ENCODE measurements around the gene ZBTB7B.

The ZBTB7B gene

DNA sequence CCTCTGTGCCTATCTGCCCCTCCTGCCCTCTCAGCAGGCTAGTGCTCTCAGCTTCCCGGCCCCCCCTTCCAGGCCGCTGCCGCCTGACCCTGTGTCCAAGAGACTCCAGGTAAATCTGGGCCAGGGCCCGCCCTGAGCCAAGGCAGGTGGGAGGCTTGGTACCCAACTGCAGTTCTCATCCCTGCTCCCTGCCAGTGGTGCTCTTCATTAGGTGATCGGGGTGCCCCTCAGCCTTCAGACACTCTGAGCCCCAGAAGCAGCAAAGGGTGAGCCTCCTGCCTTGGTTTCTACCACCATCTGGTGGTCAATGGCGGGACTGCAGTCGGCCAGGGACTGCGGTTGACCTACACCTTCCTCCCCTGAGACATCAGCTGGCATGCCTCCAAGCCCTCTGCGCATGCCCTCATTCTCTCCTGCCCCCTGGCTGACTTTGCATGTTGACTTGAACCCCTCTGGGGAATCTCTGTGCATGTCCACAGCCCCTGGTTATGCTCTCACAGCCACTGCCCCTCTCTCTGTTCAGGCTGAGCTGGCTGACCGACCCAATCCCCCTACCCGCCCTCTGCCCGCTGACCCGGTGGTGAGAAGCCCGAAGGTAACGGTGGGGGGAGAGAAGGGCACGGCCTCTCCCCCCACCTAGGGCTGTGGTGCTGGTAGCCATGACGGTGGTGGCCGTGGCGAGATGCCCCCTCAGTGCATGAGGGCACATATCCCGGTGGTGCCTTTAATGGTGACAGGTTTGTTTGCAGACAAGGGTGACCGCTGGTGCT lies 59.0 kb downstream of the ZBTB7B start:
- peak; percentile 81 for DNase-seq (ENCODE audit: low spot score)

DNA sequence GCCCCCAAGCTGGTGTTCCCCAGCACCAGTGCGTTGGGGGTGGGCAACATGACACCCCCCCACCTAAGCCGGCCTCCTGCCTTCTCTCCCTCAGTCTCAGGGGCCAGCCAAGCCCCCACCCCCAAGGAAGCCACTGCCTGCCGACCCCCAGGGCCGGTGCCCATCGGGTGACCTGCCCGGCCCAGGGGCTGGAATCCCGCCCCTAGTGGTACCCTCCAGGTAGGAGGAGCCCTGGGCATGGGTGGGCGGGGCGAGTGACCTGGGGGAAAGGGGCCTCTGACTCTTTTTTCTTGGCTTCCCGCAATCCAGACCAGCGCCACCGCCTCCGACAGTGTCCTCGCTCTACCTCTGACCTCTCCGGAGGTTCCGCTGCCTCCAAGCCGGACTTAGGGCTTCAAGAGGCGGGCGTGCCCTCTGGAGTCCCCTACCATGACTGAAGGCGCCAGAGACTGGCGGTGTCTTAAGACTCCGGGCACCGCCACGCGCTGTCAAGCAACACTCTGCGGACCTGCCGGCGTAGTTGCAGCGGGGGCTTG lies 59.6 kb downstream of the ZBTB7B start:
- DNase-seq (ENCODE audit: low spot score) = no peak

DNA sequence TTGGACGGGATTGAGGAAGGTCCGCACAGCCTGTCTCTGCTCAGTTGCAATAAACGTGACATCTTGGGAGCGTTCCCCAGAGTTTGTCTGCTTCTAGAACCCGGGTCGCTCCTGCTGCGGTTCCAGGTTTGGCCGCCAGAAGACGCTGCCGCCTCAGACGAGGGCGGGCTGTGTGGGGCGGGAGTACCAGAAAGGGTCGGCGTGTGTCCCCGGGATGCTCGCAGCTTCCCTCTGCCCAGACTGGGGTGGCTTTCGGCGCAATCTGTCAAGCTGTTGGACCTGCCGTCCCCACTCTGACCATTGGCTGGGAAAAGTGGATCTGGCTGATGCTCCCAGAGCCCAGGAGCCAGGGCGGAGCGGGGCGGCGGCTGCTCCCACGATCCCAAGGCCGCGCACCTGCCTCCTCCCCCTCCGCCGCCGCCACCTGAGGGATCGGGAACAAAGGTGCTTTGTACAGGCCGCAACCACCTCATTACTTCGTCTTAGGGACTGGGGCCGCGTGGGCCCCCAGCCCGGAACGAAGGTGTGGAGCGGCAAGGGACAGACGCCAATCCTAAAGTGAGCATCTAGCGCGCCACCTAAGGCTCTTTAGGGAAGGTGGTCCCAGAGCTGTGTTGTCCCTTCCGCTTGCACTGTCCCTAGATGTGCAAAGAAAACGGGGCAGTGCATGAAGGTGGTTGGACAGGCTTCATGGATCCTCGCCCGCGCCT lies 60.3 kb downstream of the ZBTB7B start:
- no peak for DNase-seq (ENCODE audit: low spot score)

DNA sequence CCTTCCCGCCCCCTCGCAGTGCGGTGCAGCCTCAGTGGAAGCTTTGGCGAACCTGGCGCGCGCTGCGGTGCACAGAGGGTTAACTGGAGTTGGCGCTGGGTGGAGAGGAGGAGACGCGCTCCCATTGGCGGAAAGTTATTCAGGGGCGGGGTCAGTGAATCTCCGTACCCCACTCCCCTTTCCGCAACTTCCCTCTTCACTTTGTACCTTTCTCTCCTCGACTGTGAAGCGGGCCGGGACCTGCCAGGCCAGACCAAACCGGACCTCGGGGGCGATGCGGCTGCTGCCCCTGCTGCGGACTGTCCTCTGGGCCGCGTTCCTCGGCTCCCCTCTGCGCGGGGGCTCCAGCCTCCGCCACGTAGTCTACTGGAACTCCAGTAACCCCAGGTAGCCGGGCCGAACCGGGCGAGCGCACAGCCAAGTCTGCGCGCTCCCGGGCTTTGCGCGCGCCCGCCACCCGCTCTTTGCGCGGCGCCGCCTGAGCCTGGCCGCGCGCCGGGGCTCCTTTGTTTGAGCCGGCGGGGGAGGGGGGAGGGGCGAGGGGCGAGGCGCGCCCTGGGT lies 61.0 kb downstream of the ZBTB7B start, which contains the start of gene EFNA4:
TSS of gene EFNA4 (plus strand) at position 191 of the 561 bp plus-strand sequence. CDS start at position 275, 84 bp downstream.
- peak; percentile 84 for DNase-seq (ENCODE audit: low spot score)

DNA sequence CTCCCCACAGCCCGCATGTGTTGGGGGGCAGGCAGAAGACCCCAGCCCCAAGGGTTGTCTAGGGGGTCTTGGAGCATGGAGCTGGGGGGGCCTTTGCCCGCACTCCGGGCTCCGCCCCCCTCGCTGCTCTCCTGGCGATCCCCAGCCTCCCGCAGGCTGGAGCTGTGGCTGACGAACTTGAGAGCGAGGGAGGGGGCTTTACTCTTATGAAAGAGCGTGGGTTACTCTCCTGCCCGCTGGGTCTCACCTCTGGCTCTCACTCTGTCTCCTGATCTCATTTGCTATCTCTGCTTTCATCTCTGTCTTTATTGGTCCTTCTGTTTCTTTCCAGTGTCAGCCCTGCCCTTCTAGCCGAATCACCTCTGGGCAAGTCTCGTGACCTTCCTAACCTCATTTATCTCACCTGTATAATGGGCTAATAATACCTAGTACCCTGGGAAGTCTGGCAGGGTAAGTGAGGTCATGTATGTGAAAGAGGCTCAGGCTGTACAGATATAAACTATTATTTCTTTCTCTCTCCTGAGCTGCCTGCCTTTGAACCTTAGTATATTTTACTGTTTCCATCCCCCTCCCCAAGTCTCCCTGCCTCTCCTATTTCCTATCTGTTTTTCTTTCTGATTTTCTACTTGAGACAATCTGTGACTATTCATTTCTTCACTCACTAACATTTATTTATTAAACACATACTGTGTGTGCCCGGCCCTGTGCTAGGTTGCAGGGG lies 61.7 kb downstream of the ZBTB7B start:
- DNase-seq (ENCODE audit: low spot score) = no peak

DNA sequence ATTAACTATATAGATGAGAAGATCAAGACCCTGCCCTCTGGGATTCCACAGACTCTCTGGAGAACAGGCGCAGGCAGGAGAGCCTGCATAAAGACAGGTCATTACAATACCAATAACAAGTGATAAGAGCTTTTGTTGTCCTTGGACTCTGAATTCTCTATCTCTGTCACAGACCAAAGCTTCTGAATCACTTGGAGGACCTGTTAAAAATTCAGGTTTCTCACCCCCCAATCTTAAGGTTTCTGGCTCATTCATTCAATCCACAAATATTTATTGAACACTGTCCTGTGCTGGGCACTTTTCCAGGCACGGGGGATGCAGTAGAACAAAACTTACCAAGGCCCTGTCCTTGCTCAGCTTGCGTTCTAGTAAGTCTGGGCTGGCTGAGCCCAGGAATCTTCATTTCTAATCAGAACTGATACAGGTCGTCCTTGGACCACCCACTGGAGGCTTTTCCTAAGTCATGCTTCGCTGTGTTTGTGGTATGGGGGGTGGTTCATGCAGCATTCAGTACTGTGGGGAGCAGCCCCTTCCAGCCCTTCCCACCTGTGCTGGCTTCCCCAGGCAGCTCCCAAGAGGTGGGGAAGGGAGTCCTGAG lies 62.3 kb downstream of the ZBTB7B start:
- DNase-seq (ENCODE audit: low spot score) = no peak

DNA sequence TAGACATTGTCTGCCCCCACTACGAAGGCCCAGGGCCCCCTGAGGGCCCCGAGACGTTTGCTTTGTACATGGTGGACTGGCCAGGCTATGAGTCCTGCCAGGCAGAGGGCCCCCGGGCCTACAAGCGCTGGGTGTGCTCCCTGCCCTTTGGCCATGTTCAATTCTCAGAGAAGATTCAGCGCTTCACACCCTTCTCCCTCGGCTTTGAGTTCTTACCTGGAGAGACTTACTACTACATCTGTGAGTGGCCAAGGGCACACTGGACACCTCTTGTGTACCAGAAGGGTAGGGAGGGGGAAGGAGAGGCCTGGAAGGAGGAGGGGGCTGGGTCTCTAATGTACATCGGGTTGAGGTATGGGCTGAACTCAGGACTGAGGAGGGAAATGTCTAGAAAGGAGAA lies 64.2 kb downstream of the ZBTB7B start:
- no peak for DNase-seq (ENCODE audit: low spot score)
